Epithelial cell of esophagus (primary cell): ENCODE data around the gene INHBB.

Experiments
- DNase-seq: peaks from one replicate; pipeline ENCODE4 v3.0.0; 2010; ENCODE audit warnings: low read depth
- H3K4me3 ChIP-seq: 2 replicates; pipeline ENCODE4 v1.5.1; 2011; ENCODE audit warnings: mild to moderate bottlenecking, low read length, control low read depth
- TF ChIP-seq, protein P1 (sequence below): IDR thresholded peaks from 2 replicates; pipeline ENCODE4 v1.5.1; 2011; ENCODE audit warnings: low read depth, mild to moderate bottlenecking, low read length, control low read depth, inconsistent platforms; ENCODE audit not compliant: insufficient read depth; ENCODE audit errors: missing control alignments

INHBB gene

DNA sequence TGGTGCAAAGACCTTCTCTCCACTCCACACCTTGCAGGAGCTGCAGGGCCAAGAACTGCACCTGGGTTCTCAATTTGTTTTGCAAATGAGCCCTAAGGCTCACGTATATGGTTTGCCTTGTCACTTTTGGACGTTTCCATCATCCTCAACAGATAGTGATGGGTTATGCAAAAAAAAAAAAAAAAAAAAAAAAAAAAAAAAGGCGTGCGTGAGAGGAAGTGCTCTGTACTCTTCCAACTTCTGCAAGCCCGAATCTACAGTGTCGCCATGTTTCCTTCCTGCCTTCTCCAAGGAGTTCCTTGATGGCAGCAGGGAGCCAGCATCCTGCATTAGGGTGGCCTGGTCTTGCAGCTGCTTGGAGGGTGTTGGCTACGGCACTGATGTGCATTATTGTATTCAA lies 4.0 kb upstream of the INHBB start:
- DNase-seq, result no peak
- TF ChIP-seq, protein P1, sequence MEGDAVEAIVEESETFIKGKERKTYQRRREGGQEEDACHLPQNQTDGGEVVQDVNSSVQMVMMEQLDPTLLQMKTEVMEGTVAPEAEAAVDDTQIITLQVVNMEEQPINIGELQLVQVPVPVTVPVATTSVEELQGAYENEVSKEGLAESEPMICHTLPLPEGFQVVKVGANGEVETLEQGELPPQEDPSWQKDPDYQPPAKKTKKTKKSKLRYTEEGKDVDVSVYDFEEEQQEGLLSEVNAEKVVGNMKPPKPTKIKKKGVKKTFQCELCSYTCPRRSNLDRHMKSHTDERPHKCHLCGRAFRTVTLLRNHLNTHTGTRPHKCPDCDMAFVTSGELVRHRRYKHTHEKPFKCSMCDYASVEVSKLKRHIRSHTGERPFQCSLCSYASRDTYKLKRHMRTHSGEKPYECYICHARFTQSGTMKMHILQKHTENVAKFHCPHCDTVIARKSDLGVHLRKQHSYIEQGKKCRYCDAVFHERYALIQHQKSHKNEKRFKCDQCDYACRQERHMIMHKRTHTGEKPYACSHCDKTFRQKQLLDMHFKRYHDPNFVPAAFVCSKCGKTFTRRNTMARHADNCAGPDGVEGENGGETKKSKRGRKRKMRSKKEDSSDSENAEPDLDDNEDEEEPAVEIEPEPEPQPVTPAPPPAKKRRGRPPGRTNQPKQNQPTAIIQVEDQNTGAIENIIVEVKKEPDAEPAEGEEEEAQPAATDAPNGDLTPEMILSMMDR, result no peak
- H3K4me3 ChIP-seq, result no peak overlapping the region

DNA sequence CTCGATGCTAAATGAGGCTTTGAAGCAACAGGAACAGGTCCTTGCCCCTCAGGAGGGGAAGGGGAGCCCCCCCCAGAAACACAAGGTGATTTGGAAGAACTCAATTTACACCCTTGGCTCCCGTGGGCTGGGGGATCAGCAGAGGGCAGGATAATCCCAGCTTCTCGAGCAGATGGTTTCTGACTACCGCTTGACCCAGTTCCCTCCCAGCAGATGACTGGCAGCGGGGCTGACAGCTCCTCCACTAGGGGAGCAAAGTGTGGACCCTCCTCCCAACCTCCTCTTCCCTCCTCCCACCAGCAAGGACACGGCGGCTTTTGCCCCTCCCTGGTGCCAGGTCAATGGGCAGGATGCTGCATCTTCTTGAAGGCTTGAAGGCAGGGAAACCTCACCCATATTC lies 3.5 kb upstream of the INHBB start:
- TF ChIP-seq, protein P1, result no peak
- no peak for DNase-seq
- H3K4me3 ChIP-seq, result no peak overlapping the region

DNA sequence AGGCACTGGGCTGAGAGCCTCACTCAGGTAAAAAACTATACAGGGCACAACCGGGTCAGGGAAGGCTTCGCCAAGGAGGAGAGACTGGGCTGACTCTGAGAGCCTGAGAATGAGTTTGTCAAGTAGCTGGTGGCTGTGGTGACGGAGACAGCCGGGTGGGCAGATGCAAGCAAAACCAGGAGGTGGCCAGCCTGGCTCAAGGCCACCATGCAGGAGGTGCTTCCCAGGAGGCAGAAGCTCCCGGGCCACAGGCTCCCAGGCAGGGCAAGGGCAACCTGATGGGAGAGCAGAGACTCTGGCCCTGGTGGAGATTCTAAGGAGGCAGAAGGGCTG lies 2.9 kb upstream of the INHBB start:
- TF ChIP-seq, protein P1, result no peak
- no peak for DNase-seq
- H3K4me3 ChIP-seq, result no peak overlapping the region

DNA sequence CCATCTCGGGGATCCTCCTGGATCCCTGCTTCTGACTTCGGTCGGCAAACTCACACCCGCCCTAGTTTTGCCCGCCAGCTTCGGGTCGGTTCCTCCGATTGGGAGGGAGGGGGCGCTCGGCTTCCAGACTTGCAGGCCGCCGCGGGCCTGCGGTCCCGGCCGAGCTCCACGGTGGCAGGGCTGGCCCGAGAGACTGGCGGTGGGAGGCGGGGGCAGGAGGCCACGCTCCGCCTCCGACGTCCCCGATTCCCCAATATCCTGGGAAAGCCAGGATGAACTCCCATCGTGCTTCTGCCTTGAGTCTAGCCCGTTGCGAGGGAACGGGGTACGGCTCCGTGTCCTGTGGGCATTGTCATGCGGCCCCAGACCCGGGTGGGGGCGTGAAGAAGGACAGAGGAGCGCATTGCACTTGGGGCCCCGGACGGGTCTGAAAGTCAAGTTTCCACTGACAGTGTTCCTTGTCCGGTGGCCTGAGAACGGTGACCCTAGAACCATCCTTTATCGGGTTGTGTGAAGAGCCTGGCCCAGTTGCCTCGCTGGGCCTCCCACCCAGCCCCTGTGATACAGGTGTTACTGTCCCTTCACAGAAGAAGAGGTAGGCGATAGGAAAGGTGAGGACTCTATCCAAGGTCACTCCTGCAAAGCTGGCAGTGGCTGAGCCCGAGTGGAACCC lies 2.4 kb upstream of the INHBB start:
- peak; percentile 77 for DNase-seq
- no peak overlapping the region for H3K4me3 ChIP-seq
- TF ChIP-seq, protein P1, result peak; percentile 63

GRCh38 chr2:120344214-120344975 lies 1.5 kb upstream of the INHBB start:
- no peak for DNase-seq
- TF ChIP-seq, protein P1, result no peak
- H3K4me3 ChIP-seq, result peak overlapping the region; percentile 8

- TF ChIP-seq, protein P1, result no peak
- no peak for DNase-seq
- H3K4me3 ChIP-seq, result peak overlapping the region; percentile 8
Measured at GRCh38 chr2:120344976-120345581, 857 bp upstream of the INHBB start.

GRCh38 chr2:120345608-120346007 lies 328 bp upstream of the INHBB start:
- DNase-seq, result no peak
- H3K4me3 ChIP-seq, result peak overlapping the region; percentile 14
- TF ChIP-seq, protein P1, result no peak
